Glomerular visceral epithelial cell (primary cell): ENCODE data around the gene MEI4.
"Not testable (repeated sequence)": the region's sequence is repeated elsewhere in the genome, so short reads cannot be mapped to it uniquely, and the experiment has no call there.

Experiments used
- DNase-seq: peaks from one replicate; pipeline ENCODE4 v3.0.0-alpha.2; 2016; ENCODE audit errors: extremely low spot score

The MEI4 gene

DNA sequence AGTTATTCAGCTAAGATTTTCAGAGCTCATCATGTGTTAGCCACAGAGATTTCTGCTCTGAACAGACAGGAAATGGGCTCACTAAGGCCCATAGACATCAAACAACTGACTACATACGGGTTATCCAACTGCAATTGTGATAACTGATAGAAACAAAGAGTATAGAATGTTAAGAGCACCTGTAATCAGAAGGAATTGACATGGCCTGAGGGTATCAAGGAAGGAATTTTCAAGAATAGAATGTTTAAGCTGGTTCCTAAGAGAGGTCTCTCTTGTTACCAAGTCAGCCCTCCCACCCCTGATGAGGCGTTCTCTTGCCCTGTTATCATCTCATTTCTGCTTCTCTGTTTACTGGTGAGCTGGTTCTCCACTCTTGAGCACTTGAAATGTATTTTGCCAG lies at the start of gene MEI4:
MEI4 (plus strand) TSS at position 301 of the 400 bp plus-strand sequence. CDS start 37,633 bp downstream, outside the sequence.
- DNase-seq: no peak

DNA sequence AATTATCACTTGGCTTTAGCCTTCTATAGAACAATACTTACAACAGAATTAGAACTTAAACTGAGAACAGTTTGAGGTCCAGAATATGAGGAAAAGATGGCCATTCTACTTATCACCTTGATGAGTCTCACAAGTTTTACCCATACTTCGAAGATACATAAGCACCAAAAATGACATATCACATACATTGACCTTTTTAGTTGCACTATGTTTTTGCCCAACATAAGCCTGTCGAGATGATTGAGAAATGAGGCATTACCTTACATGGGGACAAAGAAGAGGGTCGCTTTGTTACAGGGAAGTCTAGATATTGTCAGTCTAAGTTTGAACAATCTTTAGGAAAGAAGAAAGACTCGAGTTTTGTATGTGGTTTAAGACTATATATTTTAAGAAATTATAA lies 48.4 kb upstream of the MEI4 start:
- DNase-seq: no peak

GRCh38 chr6:77607004-77607403 lies 45.8 kb upstream of the MEI4 start:
- DNase-seq: no peak

DNA sequence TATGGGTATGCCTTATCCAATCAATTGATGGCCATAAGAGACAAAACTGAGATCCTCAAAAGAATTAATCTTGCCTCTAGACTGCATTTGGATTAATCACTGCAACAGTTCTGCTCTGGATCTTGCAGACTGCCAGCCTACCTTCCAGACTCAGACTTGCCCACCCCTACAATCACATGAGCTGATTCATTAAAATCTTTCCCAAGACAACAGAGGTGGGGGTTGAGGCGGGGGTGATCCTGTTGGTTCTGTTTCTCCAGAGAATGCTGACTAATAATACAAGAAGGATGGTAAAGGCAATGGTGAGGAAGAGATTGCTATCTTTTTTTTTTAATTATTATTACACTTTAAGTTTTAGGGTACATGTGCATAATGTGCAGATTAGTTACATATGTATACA lies 43.7 kb upstream of the MEI4 start:
- DNase-seq: no peak

DNA sequence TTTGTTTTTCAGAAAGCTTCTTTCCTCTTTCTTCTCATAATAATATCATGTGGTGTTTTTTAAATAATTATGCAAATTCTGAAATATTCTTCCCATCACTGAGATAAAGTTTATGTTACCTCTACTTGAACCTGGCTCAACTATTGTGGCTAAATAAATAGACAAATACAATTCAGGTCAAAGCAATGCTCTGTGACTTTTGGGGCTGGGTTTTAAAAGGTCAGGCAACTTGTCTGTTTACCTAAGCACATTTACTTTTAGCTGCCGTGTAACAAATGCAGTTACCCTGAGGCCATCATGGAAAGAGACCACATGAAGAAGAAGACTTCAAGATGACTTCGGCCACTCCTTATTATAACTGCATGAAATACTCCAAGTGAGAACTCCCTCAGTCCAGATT lies 33.7 kb upstream of the MEI4 start:
- DNase-seq: no peak

- peak; percentile 16 for DNase-seq
Observed at GRCh38 chr6:77620278-77620882, 32.5 kb upstream of the MEI4 start.

DNA sequence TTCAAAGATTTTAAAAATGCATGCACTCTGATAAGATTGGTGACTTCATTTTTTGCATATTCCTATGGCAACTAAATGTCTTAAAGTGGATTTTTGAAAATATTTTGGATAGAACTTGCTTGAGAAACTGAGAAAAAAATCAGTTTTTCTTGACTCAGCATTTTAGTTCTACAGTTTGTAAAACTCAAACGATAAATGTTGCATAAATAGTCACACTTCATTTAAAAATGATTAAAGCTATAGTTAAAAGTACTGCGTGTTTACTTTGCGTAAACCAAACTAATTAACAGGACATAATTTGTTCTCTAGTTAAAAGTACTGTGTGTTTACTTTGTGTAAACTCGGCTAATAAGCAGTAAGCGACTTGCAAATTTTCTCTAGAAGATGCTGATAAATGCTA lies 28.3 kb upstream of the MEI4 start:
- no peak for DNase-seq

DNA sequence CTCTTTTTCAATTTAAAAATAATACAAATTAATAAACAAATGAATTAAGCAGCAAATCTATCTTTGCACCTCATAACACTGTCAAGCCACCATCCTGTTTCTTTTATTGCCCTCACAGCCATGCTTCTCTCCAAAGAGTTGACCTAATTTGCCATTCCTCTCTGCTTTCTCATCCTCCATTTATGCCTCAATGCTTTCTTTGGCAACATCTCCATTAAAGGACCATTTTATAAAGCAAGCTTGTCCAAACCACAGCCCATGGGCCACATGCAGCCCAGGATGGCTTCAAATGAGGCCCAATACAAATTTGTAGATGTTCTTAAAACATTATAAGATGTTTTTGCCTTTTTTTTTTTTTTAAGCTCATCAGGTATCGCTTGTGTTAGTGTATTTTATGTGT lies 26.4 kb upstream of the MEI4 start:
- peak; percentile 6 for DNase-seq

DNA sequence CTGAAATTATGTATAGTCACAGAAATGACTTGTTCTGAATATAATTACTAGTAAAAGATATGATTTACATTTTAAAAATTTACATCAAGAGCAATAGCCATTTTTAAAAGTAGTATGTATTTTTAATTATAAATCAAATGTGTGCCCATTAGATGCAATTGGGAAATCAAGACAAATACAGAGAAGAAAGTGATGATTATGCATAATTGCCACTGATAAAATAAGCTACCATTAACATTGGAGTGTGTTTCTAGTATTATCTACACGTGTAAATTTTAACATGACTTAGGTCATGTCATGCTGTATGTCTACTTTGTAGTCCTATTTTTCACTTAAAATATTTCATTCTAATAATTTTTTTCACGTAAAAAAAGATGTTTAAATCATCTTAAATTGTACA lies 22.8 kb upstream of the MEI4 start:
- DNase-seq: no peak

DNA sequence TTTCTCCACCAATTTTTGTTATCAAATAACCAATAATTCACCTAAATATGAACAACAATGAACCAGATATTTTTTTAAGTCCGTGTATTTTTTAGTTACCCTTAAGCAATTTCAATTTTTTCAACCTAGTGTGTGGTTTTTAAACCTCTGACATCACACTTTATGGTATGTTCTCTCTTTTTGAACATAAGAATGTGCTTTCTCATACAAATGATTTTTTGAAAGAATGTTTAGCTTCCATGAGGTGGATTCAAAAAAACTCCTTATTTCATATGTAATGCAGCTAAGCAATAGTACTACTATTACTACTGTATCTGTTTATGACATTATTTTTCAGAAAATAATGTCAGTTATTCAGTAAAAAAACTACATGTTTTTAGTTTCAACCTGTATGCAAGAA lies 19.4 kb upstream of the MEI4 start:
- DNase-seq: no peak

DNA sequence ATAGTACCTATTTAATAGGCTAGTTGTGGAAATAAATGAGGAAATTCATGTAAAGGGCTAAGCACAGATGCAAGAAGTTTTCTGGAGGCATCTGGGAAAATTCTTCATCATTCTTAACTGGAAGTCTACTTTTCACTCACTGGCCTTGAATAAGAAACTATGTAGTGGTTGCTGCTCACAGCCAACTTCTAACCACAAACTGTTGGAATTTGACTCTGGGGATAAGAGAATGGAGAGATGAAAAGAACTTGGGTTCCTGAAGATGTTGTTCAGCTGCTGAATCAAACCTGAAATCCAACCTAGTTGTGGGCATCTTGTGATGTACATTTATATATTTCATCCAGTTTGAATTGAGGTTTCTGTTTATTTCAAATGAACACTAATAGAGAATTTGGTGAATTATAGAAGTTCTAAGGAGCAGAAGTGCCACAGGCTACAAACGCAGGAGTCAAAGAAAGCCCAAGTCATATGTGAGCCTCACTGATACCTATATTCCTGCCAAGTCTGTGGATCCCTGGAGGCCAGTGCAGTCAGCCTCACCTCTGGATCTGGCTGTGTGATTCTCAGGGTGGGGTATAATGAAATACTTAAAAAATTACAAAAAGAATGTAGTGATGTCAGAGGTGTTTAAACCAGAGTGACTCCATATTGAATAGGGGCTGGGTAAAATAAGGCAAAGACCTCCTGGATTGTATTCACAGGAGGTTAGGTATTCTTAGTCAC lies 18.7 kb upstream of the MEI4 start:
- DNase-seq: peak; percentile 49

DNA sequence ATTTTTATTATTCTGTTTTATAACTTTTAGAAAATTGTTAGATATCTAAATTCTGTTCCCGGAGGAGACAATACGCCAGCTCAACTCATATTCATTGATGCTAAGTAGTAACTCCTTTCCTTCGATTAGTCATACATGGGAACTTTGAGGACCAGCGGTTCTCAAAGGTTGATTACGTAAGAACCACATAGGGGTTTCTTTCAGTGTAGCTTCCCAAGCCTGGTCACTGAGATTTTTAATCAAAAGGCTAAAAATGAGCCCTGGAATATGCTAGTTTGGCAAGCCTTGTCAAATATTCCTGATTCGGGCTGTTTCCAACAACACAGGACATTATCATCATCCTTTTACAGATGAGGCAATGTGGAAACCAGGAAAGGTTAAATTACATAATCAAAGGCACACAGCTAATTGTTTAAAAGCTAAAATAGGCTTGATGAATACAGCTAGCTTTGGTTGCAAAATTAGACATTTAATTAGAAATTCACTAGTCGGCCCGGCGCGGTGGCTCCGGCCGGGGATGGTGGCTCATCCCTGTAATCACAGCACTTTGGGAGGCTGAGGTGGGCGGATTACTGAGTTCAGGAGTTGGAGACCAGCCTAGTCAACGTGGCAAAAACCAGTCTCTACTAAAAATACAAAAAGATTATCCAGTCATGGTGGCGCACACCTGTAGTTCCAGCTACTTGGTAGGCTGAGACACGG lies 14.6 kb upstream of the MEI4 start:
- no peak for DNase-seq

- DNase-seq: no peak
Observed at GRCh38 chr6:77644102-77644705, 8.6 kb upstream of the MEI4 start.

GRCh38 chr6:77650098-77650663 lies 2.7 kb upstream of the MEI4 start:
- DNase-seq: peak; percentile 8

- no peak for DNase-seq
Observed at GRCh38 chr6:77653816-77654215, 977 bp downstream of the MEI4 start.

GRCh38 chr6:77655035-77655434 lies 2.2 kb downstream of the MEI4 start:
- not testable (repeated sequence) for DNase-seq

GRCh38 chr6:77656999-77657764 lies 4.3 kb downstream of the MEI4 start:
- DNase-seq: no peak

- no peak for DNase-seq
Observed at GRCh38 chr6:77666340-77666739, 13.5 kb downstream of the MEI4 start.

GRCh38 chr6:77666846-77667245 lies 14.0 kb downstream of the MEI4 start:
- no peak for DNase-seq

GRCh38 chr6:77669913-77670312 lies 17.1 kb downstream of the MEI4 start:
- DNase-seq: no peak

DNA sequence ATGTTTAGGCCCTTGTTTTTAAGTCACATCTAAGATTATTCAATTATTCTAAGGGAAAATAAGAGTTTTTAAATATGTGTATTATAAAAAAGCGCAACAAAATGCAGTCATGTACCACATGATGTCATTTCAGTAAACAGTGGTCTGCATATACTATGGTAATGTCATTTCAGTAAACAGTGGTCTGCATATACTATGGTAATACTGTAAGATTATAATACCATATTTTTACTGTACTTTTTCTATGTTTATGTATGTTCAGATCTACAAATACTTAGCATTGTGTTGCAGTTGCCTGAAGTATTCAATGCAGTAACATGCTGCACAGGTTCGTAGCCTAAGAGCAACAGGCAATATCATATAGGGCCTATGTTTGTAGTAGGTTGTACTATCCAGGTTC lies 21.4 kb downstream of the MEI4 start:
- DNase-seq: no peak

GRCh38 chr6:77678048-77678447 lies 25.2 kb downstream of the MEI4 start:
- DNase-seq: no peak
